Esophagus muscularis mucosa (tissue), 3 donors: Measurements from ENCODE around the gene C16orf87.

ENCODE experiments used
- CTCF ChIP-seq, 3 experiments: fragments of 200-600 bp in 2 of 3; fragments of 450-650 bp in 1 of 3; sonication (generic) in 2 of 3; IDR thresholded peaks; one replicate each; pipeline ENCODE4 v1.5.1; 2017 to 2019; ENCODE audit warnings: antibody characterized with exemption in 3 of 3, mild to moderate bottlenecking in 2 of 3, moderate library complexity in 1 of 3
- POLR2A ChIP-seq: fragments of 450-650 bp; IDR thresholded peaks from one replicate; pipeline ENCODE4 v1.6.1; 2017; ENCODE audit warnings: antibody characterized with exemption, moderate library complexity, mild to moderate bottlenecking, low read depth
- POLR2AphosphoS5 ChIP-seq, 2 donors: sonication (generic); formaldehyde crosslinking; IDR thresholded peaks; one replicate each; pipeline ENCODE4 v1.6.1; 2017; ENCODE audit warnings: antibody characterized with exemption in 2 of 2

GRCh38 chr16:46793841-46794240 lies 37.1 kb downstream of the C16orf87 start:
- no peak for TF ChIP-seq CTCF (IDR thresholded peaks at IDR 0.05)
- TF ChIP-seq POLR2AphosphoS5 (IDR thresholded peaks at IDR 0.05): no peak
- TF ChIP-seq POLR2A: no peak
